Measurements from ENCODE around the gene ITLN1.

ITLN1 gene

GRCh38 chr1:160866695-160867260 lies 18.2 kb downstream of the ITLN1 start:
- Histone ChIP-seq H4K20me1 (no peaks in the 10 kb centered on the region), H3K9me3 (no peaks in the 10 kb centered on the region), H3K4me1 (peaks cover 31% of the 10 kb centered on the region), H3K27ac (no peak overlapping the region), H3K4me2 (no peak overlapping the region), H3K36me3 (no peaks in the 10 kb centered on the region), H3K27me3 (no peaks in the 10 kb centered on the region), H3K9ac (no peak overlapping the region), H3K4me3 (no peak overlapping the region)
- TF ChIP-seq Cebpa-rat (IDR thresholded peaks at IDR 0.05) = no peak

- H3K27ac ChIP-seq = no peak overlapping the region
- no peaks in the 10 kb centered on the region for H3K9me3 ChIP-seq
- no peaks in the 10 kb centered on the region for H3K27me3 ChIP-seq
- H4K20me1 ChIP-seq = no peaks in the 10 kb centered on the region
- no peak overlapping the region for H3K9ac ChIP-seq
- no peak overlapping the region for H3K4me3 ChIP-seq
- peaks cover 38% of the 10 kb centered on the region for H3K4me1 ChIP-seq
- no peaks in the 10 kb centered on the region for H3K36me3 ChIP-seq
- no peak overlapping the region for H3K4me2 ChIP-seq
- no peak for TF ChIP-seq Cebpa-rat (IDR thresholded peaks at IDR 0.05)
Observed at GRCh38 chr1:160866001-160866694, 18.8 kb downstream of the ITLN1 start.

DNA sequence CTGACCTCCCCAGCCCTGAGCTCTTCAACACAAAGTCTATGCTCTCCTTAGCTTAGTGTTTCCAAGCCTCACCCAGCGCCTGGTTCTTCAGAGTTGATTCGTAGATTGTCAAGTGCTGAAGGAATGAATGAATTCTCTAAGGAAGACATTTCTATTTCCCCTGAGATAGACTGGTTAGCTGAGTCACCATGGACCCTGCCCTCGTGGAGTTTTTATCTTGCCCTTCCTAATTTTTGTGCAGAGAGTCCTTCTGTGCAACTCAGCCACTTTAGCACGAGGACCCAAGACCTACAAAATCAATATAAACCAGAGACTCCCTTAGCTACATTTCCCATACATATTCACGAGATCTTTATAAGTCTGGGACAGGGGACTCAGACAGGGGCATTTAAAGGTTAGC lies 19.6 kb downstream of the ITLN1 start:
- H3K4me2 ChIP-seq = no peak overlapping the region
- H3K9ac ChIP-seq = no peak overlapping the region
- no peaks in the 10 kb centered on the region for H3K9me3 ChIP-seq
- no peak for TF ChIP-seq Cebpa-rat (IDR thresholded peaks at IDR 0.05)
- H3K4me1 ChIP-seq = peaks cover 39% of the 10 kb centered on the region
- no peak overlapping the region for H3K27ac ChIP-seq
- no peaks in the 10 kb centered on the region for H4K20me1 ChIP-seq
- H3K36me3 ChIP-seq = no peaks in the 10 kb centered on the region
- H3K4me3 ChIP-seq = no peak overlapping the region
- no peaks in the 10 kb centered on the region for H3K27me3 ChIP-seq

DNA sequence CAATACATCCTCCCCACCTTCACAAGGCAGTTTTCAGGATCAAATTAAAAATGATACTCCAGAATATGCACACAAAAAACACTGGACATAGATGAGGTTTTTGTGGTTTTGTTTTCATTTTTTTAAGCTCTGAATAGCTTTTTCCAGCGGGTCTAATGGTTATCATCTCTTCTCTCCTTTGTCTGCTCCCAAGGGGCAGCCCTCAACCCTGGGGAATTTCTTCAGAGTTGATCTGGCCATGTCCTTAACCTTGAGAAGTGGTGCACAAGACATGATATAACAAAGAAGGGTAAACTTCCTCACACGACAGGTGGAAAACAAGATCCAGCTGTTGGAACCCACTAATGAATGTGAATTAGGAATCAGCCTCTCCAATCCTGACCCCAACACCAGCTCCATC lies 20.8 kb downstream of the ITLN1 start:
- peaks cover 39% of the 10 kb centered on the region for H3K4me1 ChIP-seq

DNA sequence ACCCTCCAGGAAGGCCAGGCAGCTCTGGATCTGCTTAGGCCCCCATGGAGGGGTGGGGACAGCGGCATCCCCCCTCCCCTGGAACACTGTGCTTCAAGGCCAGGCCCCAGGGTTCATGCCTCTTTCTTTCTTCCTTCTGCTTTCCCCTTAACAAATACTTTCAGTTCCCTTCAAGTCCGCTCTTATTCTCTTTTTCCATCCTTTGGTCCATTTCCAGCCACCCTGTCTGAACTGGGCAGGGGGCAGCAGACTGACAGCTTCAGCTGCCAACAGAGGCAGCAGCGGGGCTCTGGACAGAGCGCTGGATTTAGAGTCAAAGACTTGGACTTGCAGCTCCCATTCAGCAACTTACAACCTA lies 21.2 kb downstream of the ITLN1 start:
- Histone ChIP-seq H4K20me1 (no peaks in the 10 kb centered on the region), H3K27ac (peak overlapping the region; percentile 48; the same call in 1 of the 2 replicates)

More for the DNA sequence above, 20.8 kb downstream of the ITLN1 start:
- Histone ChIP-seq H3K4me3 (no peak overlapping the region), H3K27me3 (no peaks in the 10 kb centered on the region), H3K27ac (no peak overlapping the region), H3K36me3 (no peaks in the 10 kb centered on the region), H3K9me3 (no peaks in the 10 kb centered on the region), H4K20me1 (no peaks in the 10 kb centered on the region), H3K9ac (peak overlapping the region; percentile 48; the same call in 1 of the 2 replicates), H3K4me2 (peak overlapping the region; percentile 79)
- no peak for TF ChIP-seq Cebpa-rat (IDR thresholded peaks at IDR 0.05)

GRCh38 chr1:160863061-160863773 lies 21.8 kb downstream of the ITLN1 start:
- Histone ChIP-seq H4K20me1 (no peaks in the 10 kb centered on the region), H3K4me2 (peak overlapping the region; percentile 79), H3K4me3 (no peak overlapping the region), H3K36me3 (no peaks in the 10 kb centered on the region), H3K27ac (peak overlapping the region; percentile 48; the same call in 1 of the 2 replicates), H3K4me1 (peaks cover 39% of the 10 kb centered on the region), H3K27me3 (no peaks in the 10 kb centered on the region), H3K9ac (peak overlapping the region; percentile 48; the same call in 1 of the 2 replicates), H3K9me3 (no peaks in the 10 kb centered on the region)
- TF ChIP-seq Cebpa-rat (IDR thresholded peaks at IDR 0.05) = no peak

More for the DNA sequence above, 21.2 kb downstream of the ITLN1 start:
- Histone ChIP-seq H3K4me2 (peak overlapping the region; percentile 79), H3K36me3 (no peaks in the 10 kb centered on the region), H3K27me3 (no peaks in the 10 kb centered on the region), H3K4me3 (no peak overlapping the region), H3K9ac (peak overlapping the region; percentile 48; the same call in 1 of the 2 replicates), H3K4me1 (peaks cover 39% of the 10 kb centered on the region), H3K9me3 (no peaks in the 10 kb centered on the region)
- no peak for TF ChIP-seq Cebpa-rat (IDR thresholded peaks at IDR 0.05)

- no peak within 1 kb of the TSS for H3K4me3 ChIP-seq
- H3K9ac ChIP-seq = peak within 1 kb of the TSS; percentile 48; the same call in 1 of the 2 replicates
- no peaks in the 10 kb centered on the region for H3K36me3 ChIP-seq
- H3K27me3 ChIP-seq = no peaks in the 10 kb centered on the region
- no peaks in the 10 kb centered on the region for H3K9me3 ChIP-seq
- H3K4me1 ChIP-seq = peaks cover 39% of the 10 kb centered on the region
- H3K27ac ChIP-seq = peak within 1 kb of the TSS; percentile 48; the same call in 1 of the 2 replicates
- H4K20me1 ChIP-seq = no peaks in the 10 kb centered on the region
- TF ChIP-seq Cebpa-rat (IDR thresholded peaks at IDR 0.05) = no peak
- peak within 1 kb of the TSS; percentile 79 for H3K4me2 ChIP-seq
Observed at GRCh38 chr1:160862203-160863060, 22.5 kb downstream of the ITLN1 start, which contains the start of gene CD244. Gene CD244, minus strand, starts transcription at chr1:160862887. Its CDS starts 210 bp downstream, at chr1:160862677.

DNA sequence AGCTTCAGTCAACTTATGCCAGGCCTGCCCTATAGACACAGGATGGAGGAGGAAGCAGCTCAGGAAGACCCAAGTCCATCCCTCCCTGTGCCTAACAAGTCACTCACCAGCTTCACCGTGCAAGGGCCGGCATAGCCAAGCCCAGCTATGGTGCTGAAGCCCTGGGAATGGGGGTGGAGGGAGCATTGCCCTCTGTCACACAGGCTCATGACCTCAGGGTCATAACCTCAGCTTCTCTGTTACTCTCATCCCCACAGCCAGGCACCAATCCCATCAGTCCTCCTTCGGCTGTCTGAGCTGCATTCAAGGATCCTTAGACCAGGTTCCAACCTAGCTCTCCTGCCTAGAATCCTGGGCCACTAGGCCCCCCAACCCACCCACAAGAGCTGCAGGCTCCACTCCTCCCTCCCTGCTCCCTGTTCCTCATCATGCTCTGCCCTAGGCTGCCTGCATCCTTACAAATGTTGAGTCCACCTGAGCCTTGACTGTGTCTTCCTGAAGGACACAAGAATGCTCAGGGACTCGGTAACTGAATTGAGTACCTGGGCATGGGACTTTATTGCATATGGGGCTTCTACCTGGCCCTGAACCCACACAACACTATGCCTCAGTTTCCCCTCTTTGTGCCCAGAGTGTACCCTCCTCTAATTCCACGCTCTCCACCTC lies 24.0 kb downstream of the ITLN1 start:
- H3K36me3 ChIP-seq = no peaks in the 10 kb centered on the region
- 0 out of 2 replicates have a peak overlapping the region, but pooled peaks have one; percentile 79 for H3K4me2 ChIP-seq
- H4K20me1 ChIP-seq = no peaks in the 10 kb centered on the region
- H3K4me3 ChIP-seq = no peak overlapping the region
- no peak overlapping the region for H3K27ac ChIP-seq
- no peaks in the 10 kb centered on the region for H3K27me3 ChIP-seq
- H3K4me1 ChIP-seq = peaks cover 40% of the 10 kb centered on the region
- TF ChIP-seq Cebpa-rat (IDR thresholded peaks at IDR 0.05) = no peak
- H3K9me3 ChIP-seq = 0 out of 2 replicates have a peak, but pooled peaks cover 3% of the 10 kb centered on the region
- H3K9ac ChIP-seq = no peak overlapping the region

DNA sequence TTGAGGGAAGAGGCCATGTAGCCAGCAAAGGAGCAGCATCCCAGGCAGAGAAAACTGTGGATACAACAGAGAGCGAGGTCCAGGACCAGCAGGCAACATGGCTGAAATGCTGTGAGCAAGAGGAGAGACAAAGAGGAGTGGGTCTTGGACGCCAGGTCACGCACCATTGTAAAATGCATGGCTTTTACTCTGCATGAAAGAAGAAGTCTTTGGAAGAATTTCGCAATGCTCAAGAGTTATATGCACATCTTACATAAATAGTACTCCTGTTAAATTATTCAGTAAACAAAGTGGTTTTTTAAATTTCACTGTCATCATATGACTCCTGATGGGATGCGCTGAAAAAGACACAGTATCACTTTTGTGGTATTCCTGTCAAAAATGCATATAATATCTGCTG lies 25.8 kb downstream of the ITLN1 start:
- Histone ChIP-seq H3K4me1 (peaks cover 46% of the 10 kb centered on the region), H3K27me3 (no peaks in the 10 kb centered on the region), H4K20me1 (no peaks in the 10 kb centered on the region), H3K9ac (no peak overlapping the region), H3K36me3 (no peaks in the 10 kb centered on the region), H3K9me3 (0 out of 2 replicates have a peak, but pooled peaks cover 3% of the 10 kb centered on the region), H3K27ac (no peak overlapping the region), H3K4me3 (no peak overlapping the region), H3K4me2 (no peak overlapping the region)
- TF ChIP-seq Cebpa-rat (IDR thresholded peaks at IDR 0.05) = 0 out of 2 replicates have a peak, but pooled peaks have one; percentile 43
